Measurements from ENCODE around the gene METTL16. TPM values are rescaled to one million over a fixed set of nuclear protein-coding genes. Genes with fewer than 3 reads are reported as not detected.

The METTL16 gene
- total and polyA plus RNA-seq, 2 of the 8 experiments (the other 6 are each of a cell fraction or from before 2014, with no cell fraction given), result 22.8 to 59.4 TPM

GRCh38 chr17:2380226-2380922 lies 131.3 kb downstream of the METTL16 start:
- H3K18ac ChIP-seq (ENCODE audit: extremely low read depth, low read length), result no peak overlapping the region
- ChIA-PET POLR2A (ENCODE audit: partially characterized antibody) (interaction anchor here (1.2 to 15.4 kb wide), 7 partner anchors 7 to 47 kb away, joined by 3 to 193 read pairs (median 12); partner anchors contain the start of gene MNT), CTCF (ENCODE audit: partially characterized antibody) (interaction anchor here (0.7 to 11.8 kb wide), 8 partner anchors 7 to 47 kb away, joined by 3 to 216 read pairs (median 64); partner anchors contain the start of gene MNT)
- no peak overlapping the region for H4K5ac ChIP-seq (ENCODE audit: insufficient read length, low read depth, low read length)
- peaks cover 0 to 10% (median 4%) of the 10 kb centered on the region in 4 experiments; a peak in 5 of 7 replicates for H3K4me1 ChIP-seq (replicated peaks in 1 of 4; ENCODE audit: control insufficient read depth in 3 of 4, insufficient read depth in 4 of 4, low read length in 3 of 4)
- peaks cover 0 to 8% (median 4%) of the 10 kb centered on the region in 4 experiments; a peak in 5 of 8 replicates for H3K36me3 ChIP-seq (ENCODE audit: control insufficient read depth in 2 of 4, insufficient read depth in 4 of 4, low read length in 3 of 4)
- H2BK20ac ChIP-seq (ENCODE audit: low read length), result no peak overlapping the region
- no peak for DNase-seq (ENCODE audit: low read depth in 1 of 2, low spot score in 2 of 2)
- no peak overlapping the region for H4K91ac ChIP-seq (replicated peaks; ENCODE audit: insufficient read length, low read length)
- H2AK5ac ChIP-seq (ENCODE audit: low read depth, low read length), result no peak overlapping the region
- H3K79me1 ChIP-seq (ENCODE audit: low read depth, low read length), result no peaks in the 10 kb centered on the region; the same call in 1 of the 2 replicates
- TF ChIP-seq YY1 (IDR thresholded peaks at IDR 0.05; ENCODE audit: low read depth, low read length) (no peak), TCF12 (IDR thresholded peaks at IDR 0.05; ENCODE audit: low read depth, low read length) (no peak), CBX8 (IDR thresholded peaks at IDR 0.05; ENCODE audit: borderline replicate concordance, low read depth, low read length) (no peak), KDM4A (IDR thresholded peaks at IDR 0.05; ENCODE audit: low read depth, low read length, severe bottlenecking) (no peak), ASH2L (IDR thresholded peaks at IDR 0.05; ENCODE audit: low read length) (no peak), GABPA (IDR thresholded peaks at IDR 0.05; ENCODE audit: borderline replicate concordance, insufficient read depth, low read length) (no peak), POU5F1 (IDR thresholded peaks at IDR 0.05; ENCODE audit: low read depth, low read length) (no peak), HDAC6 (IDR thresholded peaks at IDR 0.05; ENCODE audit: low read depth, low read length) (no peak), TBP (IDR thresholded peaks at IDR 0.05; ENCODE audit: low read depth, low read length) (no peak), SP4 (IDR thresholded peaks at IDR 0.05; ENCODE audit: low read length) (no peak), BACH1 (IDR thresholded peaks at IDR 0.05; ENCODE audit: low read length) (no peak), PHF8 (conservative IDR thresholded peaks at IDR 0.05; ENCODE audit: low read depth, low read length) (no peak)
- FAIRE-seq, result no peak
- no peak overlapping the region for H3K56ac ChIP-seq (replicated peaks; ENCODE audit: insufficient read length, low read depth, low read length)
- no peak overlapping the region for H3K4me3 ChIP-seq (ENCODE audit: extremely low read depth in 1 of 4, insufficient read depth in 2 of 4, low read depth in 3 of 4, low read length in 4 of 4)
- no peaks in the 10 kb centered on the region for H3K27me3 ChIP-seq (replicated peaks in 1 of 4; ENCODE audit: control insufficient read depth in 3 of 4, extremely low read depth in 1 of 4, insufficient read depth in 3 of 4, low read length in 3 of 4)
- H3K4me2 ChIP-seq (ENCODE audit: insufficient read depth in 1 of 2, low read depth in 2 of 2, low read length in 2 of 2), result no peak overlapping the region
- H2BK15ac ChIP-seq (ENCODE audit: low read length), result no peak overlapping the region
- H4K8ac ChIP-seq (ENCODE audit: extremely low read depth, insufficient read depth, low read length), result no peak overlapping the region
- no peak overlapping the region for H2AFZ ChIP-seq (ENCODE audit: low read length)
- WGBS, 2 experiments (ENCODE audit: extremely low coverage in 1 of 2, insufficient coverage in 1 of 2, insufficient read length in 1 of 2, insufficient replicate concordance in 2 of 2, low coverage in 1 of 2, low lambda C conversion rate in 2 of 2, missing lambda C conversion rate in 1 of 2), result 95% methylated on average over 15 of the region's 16 CpGs; no CpG with 5 or more reads in 1 of the 2 experiments
- H3K14ac ChIP-seq (ENCODE audit: insufficient read length), result no peak overlapping the region
- H3K23me2 ChIP-seq (ENCODE audit: low read depth, low read length), result no peaks in the 10 kb centered on the region
- no peak overlapping the region for H2BK120ac ChIP-seq (replicated peaks; ENCODE audit: low read depth, low read length)
- peak overlapping the region; percentile 30; the same call in 1 of the 2 replicates for H2BK5ac ChIP-seq (ENCODE audit: low read depth, low read length)
- no peak overlapping the region for H3K4ac ChIP-seq (replicated peaks; ENCODE audit: insufficient read length, low read depth, low read length)
- no peak overlapping the region for H3K9ac ChIP-seq (replicated peaks in 1 of 4; ENCODE audit: extremely low read depth in 1 of 4, low read depth in 3 of 4, low read length in 3 of 4)
- H4K20me1 ChIP-seq (replicated peaks in 1 of 2; ENCODE audit: control insufficient read depth in 1 of 2, insufficient read depth in 2 of 2, low read length in 2 of 2), result peaks cover 2% of the 10 kb centered on the region in 2 experiments
- no peaks in the 10 kb centered on the region for H3K79me2 ChIP-seq (ENCODE audit: control insufficient read depth in 1 of 2, insufficient read depth in 2 of 2, low read length in 2 of 2)
- no peaks in the 10 kb centered on the region for H3K9me3 ChIP-seq (ENCODE audit: insufficient read depth in 2 of 2, low read depth in 1 of 2, low read length in 1 of 2)
- no peak overlapping the region for H3K27ac ChIP-seq (ENCODE audit: low read depth, low read length)
- no peak overlapping the region for H3K23ac ChIP-seq (ENCODE audit: insufficient read length)
- H2BK12ac ChIP-seq (ENCODE audit: low read depth, low read length), result no peak overlapping the region
